Astrocyte (in vitro differentiated cells and primary cell): Measurements from ENCODE around the gene FABP1.

Source experiments
- EZH2 ChIP-seq: IDR thresholded peaks from 2 replicates; pipeline ENCODE4 v1.6.1; 2012; ENCODE audit warnings: mild to moderate bottlenecking, low read length, inconsistent platforms; ENCODE audit not compliant: insufficient read depth
- TF ChIP-seq, protein P1 (sequence below): IDR thresholded peaks from 2 replicates; pipeline ENCODE4 v1.5.1; 2011; ENCODE audit warnings: low read depth, mild to moderate bottlenecking, inconsistent platforms, low read length, moderate library complexity; ENCODE audit not compliant: insufficient read depth

GRCh38 chr2:88176352-88176984, 48.6 kb upstream of the FABP1 start:
- TF ChIP-seq, protein P1, sequence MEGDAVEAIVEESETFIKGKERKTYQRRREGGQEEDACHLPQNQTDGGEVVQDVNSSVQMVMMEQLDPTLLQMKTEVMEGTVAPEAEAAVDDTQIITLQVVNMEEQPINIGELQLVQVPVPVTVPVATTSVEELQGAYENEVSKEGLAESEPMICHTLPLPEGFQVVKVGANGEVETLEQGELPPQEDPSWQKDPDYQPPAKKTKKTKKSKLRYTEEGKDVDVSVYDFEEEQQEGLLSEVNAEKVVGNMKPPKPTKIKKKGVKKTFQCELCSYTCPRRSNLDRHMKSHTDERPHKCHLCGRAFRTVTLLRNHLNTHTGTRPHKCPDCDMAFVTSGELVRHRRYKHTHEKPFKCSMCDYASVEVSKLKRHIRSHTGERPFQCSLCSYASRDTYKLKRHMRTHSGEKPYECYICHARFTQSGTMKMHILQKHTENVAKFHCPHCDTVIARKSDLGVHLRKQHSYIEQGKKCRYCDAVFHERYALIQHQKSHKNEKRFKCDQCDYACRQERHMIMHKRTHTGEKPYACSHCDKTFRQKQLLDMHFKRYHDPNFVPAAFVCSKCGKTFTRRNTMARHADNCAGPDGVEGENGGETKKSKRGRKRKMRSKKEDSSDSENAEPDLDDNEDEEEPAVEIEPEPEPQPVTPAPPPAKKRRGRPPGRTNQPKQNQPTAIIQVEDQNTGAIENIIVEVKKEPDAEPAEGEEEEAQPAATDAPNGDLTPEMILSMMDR = no peak
- no peak for TF ChIP-seq EZH2
